ENCODE data around the gene OTUD5.

OTUD5 gene

DNA sequence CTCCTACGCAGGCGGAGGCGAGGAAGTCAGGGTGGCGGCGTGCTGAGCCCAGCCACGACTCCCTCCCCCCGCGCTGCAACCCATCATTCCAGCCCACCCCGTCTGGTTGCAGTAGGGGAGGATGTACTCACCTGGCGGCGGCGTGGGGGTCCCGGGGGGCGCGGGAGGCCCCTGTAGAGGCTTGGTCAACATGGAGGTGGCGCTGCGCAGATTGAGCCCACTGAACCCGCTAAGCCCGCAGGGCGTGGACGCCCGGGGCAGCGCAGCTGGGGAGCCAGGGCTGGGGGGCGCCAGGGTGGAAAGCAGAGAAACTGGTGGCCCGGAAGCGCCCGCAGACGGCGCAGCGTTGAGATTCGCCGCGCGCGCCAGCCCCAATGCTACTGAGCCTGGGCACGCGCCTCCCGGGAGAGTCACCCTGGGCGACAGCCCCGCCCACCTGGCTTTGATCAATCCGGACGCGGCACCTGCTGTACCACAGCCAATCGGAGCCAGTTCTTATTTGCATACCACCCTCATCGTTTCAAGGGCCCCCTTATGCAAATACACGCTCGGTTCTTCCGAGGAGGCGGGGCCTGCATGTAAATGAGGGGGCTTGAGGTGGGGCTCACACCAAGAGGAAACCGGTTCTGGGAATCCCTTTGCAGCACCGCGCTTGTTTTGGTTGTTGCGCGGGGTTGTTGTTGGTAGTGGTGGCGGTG is 38.6 kb downstream of the OTUD5 start, which contains the start of gene PIM2 (continued):
- no peak for TF ChIP-seq ZNF302 (tag by site-specific recombination; IDR thresholded peaks at IDR 0.05; ENCODE audit: low read depth)
- TF ChIP-seq MYNN (tag by site-specific recombination; IDR thresholded peaks at IDR 0.05; ENCODE audit: borderline replicate concordance), result no peak
- no peak for TF ChIP-seq ZNF426 (tag by site-specific recombination; IDR thresholded peaks at IDR 0.05)
- no peak for TF ChIP-seq ZNF792 (tag by site-specific recombination; IDR thresholded peaks at IDR 0.05)
- no peak for TF ChIP-seq ZNF354C (tag by site-specific recombination; IDR thresholded peaks at IDR 0.05; ENCODE audit: borderline replicate concordance, low read depth)
- no peak for TF ChIP-seq ZNF37A (tag by site-specific recombination; IDR thresholded peaks at IDR 0.05)
- TF ChIP-seq MEIS1 (CRISPR knock-in tag; IDR thresholded peaks at IDR 0.05; ENCODE audit: borderline replicate concordance), result no peak
- no peak for TF ChIP-seq ZNF132 (tag by site-specific recombination; IDR thresholded peaks at IDR 0.05; ENCODE audit: borderline replicate concordance)
- TF ChIP-seq, protein P1, sequence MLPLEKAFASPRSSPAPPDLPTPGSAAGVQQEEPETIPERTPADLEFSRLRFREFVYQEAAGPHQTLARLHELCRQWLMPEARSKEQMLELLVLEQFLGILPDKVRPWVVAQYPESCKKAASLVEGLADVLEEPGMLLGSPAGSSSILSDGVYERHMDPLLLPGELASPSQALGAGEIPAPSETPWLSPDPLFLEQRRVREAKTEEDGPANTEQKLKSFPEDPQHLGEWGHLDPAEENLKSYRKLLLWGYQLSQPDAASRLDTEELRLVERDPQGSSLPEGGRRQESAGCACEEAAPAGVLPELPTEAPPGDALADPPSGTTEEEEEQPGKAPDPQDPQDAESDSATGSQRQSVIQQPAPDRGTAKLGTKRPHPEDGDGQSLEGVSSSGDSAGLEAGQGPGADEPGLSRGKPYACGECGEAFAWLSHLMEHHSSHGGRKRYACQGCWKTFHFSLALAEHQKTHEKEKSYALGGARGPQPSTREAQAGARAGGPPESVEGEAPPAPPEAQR (tag by site-specific recombination; IDR thresholded peaks at IDR 0.05), result no peak
- TF ChIP-seq GLIS2 (tag by site-specific recombination; IDR thresholded peaks at IDR 0.05), result peak; percentile 96
- TF ChIP-seq ZNF24 (tag by site-specific recombination; IDR thresholded peaks at IDR 0.05), result no peak
- no peak for TF ChIP-seq ZNF621 (tag by site-specific recombination; IDR thresholded peaks at IDR 0.05)
- TF ChIP-seq, protein P2, sequence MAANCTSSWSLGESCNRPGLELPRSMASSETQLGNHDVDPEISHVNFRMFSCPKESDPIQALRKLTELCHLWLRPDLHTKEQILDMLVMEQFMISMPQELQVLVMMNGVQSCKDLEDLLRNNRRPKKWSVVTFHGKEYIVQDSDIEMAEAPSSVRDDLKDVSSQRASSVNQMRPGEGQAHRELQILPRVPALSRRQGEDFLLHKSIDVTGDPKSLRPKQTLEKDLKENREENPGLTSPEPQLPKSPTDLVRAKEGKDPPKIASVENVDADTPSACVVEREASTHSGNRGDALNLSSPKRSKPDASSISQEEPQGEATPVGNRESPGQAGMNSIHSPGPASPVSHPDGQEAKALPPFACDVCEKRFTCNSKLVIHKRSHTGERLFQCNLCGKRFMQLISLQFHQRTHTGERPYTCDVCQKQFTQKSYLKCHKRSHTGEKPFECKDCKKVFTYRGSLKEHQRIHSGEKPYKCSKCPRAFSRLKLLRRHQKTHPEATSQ (tag by site-specific recombination; IDR thresholded peaks at IDR 0.05), result no peak
- TF ChIP-seq, protein P3, sequence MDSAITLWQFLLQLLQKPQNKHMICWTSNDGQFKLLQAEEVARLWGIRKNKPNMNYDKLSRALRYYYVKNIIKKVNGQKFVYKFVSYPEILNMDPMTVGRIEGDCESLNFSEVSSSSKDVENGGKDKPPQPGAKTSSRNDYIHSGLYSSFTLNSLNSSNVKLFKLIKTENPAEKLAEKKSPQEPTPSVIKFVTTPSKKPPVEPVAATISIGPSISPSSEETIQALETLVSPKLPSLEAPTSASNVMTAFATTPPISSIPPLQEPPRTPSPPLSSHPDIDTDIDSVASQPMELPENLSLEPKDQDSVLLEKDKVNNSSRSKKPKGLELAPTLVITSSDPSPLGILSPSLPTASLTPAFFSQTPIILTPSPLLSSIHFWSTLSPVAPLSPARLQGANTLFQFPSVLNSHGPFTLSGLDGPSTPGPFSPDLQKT (IDR thresholded peaks at IDR 0.05; ENCODE audit: borderline replicate concordance, low read depth, low read length), result no peak; the same call in 1 of the 2 replicates
- TF ChIP-seq SP7 (tag by site-specific recombination; IDR thresholded peaks at IDR 0.05), result 0 out of 2 replicates have a peak, but pooled peaks have one; percentile 43
- TF ChIP-seq ZNF670 (tag by site-specific recombination; IDR thresholded peaks at IDR 0.05; ENCODE audit: low read depth), result no peak
- TF ChIP-seq ZNF248 (tag by site-specific recombination; IDR thresholded peaks at IDR 0.05), result no peak
- TF ChIP-seq GLI4 (tag by site-specific recombination; IDR thresholded peaks at IDR 0.05), result no peak; the same call in 1 of the 2 replicates
- TF ChIP-seq ZNF174 (tag by site-specific recombination; IDR thresholded peaks at IDR 0.05), result no peak
- TF ChIP-seq ZNF529 (tag by site-specific recombination; IDR thresholded peaks at IDR 0.05; ENCODE audit: insufficient replicate concordance), result no peak
- TF ChIP-seq ZBTB48 (tag by site-specific recombination; IDR thresholded peaks at IDR 0.05), result no peak
- TF ChIP-seq, protein P4, sequence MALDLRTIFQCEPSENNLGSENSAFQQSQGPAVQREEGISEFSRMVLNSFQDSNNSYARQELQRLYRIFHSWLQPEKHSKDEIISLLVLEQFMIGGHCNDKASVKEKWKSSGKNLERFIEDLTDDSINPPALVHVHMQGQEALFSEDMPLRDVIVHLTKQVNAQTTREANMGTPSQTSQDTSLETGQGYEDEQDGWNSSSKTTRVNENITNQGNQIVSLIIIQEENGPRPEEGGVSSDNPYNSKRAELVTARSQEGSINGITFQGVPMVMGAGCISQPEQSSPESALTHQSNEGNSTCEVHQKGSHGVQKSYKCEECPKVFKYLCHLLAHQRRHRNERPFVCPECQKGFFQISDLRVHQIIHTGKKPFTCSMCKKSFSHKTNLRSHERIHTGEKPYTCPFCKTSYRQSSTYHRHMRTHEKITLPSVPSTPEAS (tag by site-specific recombination; IDR thresholded peaks at IDR 0.05), result no peak; the same call in 1 of the 2 replicates
- TF ChIP-seq EGR2 (tag by site-specific recombination; IDR thresholded peaks at IDR 0.05; ENCODE audit: low read depth), result peak; percentile 80
- TF ChIP-seq, protein P5, sequence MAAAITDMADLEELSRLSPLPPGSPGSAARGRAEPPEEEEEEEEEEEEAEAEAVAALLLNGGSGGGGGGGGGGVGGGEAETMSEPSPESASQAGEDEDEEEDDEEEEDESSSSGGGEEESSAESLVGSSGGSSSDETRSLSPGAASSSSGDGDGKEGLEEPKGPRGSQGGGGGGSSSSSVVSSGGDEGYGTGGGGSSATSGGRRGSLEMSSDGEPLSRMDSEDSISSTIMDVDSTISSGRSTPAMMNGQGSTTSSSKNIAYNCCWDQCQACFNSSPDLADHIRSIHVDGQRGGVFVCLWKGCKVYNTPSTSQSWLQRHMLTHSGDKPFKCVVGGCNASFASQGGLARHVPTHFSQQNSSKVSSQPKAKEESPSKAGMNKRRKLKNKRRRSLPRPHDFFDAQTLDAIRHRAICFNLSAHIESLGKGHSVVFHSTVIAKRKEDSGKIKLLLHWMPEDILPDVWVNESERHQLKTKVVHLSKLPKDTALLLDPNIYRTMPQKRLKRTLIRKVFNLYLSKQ (tag by site-specific recombination; IDR thresholded peaks at IDR 0.05; ENCODE audit: borderline replicate concordance), result no peak
- no peak for TF ChIP-seq ZNF133 (tag by site-specific recombination; IDR thresholded peaks at IDR 0.05)
- no peak for TF ChIP-seq ZNF664 (tag by site-specific recombination; IDR thresholded peaks at IDR 0.05)
- no peak for TF ChIP-seq ZFP69B (tag by site-specific recombination; IDR thresholded peaks at IDR 0.05)
- no peak for TF ChIP-seq ZNF654 (tag by site-specific recombination; IDR thresholded peaks at IDR 0.05; ENCODE audit: low read depth)
- TF ChIP-seq, protein P6, sequence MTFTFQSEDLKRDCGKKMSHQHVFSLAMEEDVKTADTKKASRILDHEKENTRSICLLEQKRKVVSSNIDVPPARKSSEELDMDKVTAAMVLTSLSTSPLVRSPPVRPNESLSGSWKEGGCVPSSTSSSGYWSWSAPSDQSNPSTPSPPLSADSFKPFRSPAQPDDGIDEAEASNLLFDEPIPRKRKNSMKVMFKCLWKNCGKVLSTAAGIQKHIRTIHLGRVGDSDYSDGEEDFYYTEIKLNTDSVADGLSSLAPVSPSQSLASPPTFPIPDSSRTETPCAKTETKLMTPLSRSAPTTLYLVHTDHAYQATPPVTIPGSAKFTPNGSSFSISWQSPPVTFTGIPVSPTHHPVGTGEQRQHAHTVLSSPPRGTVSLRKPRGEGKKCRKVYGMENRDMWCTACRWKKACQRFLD (tag by site-specific recombination; IDR thresholded peaks at IDR 0.05), result no peak
- no peak for TF ChIP-seq SCRT2 (tag by site-specific recombination; IDR thresholded peaks at IDR 0.05)
- no peak for TF ChIP-seq ZBTB1 (tag by site-specific recombination; IDR thresholded peaks at IDR 0.05)
- TF ChIP-seq ZFP41 (tag by site-specific recombination; IDR thresholded peaks at IDR 0.05; ENCODE audit: borderline replicate concordance), result no peak
- no peak for TF ChIP-seq TCF7L2 (IDR thresholded peaks at IDR 0.05; ENCODE audit: borderline replicate concordance, low read depth, low read length)
- no peak for TF ChIP-seq ZNF155 (tag by site-specific recombination; IDR thresholded peaks at IDR 0.05)
